Eye (tissue), 1 donor: Measurements from ENCODE around the gene CNBP.
"Not testable (repeated sequence)": the region's sequence is repeated elsewhere in the genome, so short reads cannot be mapped to it uniquely, and the experiment has no call there.

Experiments
- DNase-seq: peaks from one replicate; pipeline ENCODE4 v3.0.0-alpha.2; 2015

The CNBP gene

GRCh38 chr3:129184784-129185542 is 1.3 kb upstream of the CNBP start:
- DNase-seq = not testable (repeated sequence)

GRCh38 chr3:129184396-129184657 is 631 bp upstream of the CNBP start:
- DNase-seq = no peak

GRCh38 chr3:129182390-129183185 is 1.1 kb downstream of the CNBP start:
- DNase-seq = peak; percentile 51

- no peak for DNase-seq
Observed at GRCh38 chr3:129181819-129182218, 1.9 kb downstream of the CNBP start.

- no peak for DNase-seq
Observed at GRCh38 chr3:129180461-129180860, 3.2 kb downstream of the CNBP start.

- DNase-seq = no peak
Observed at GRCh38 chr3:129176051-129176450, 7.6 kb downstream of the CNBP start.

GRCh38 chr3:129173725-129174124 is 10.0 kb downstream of the CNBP start:
- no peak for DNase-seq

GRCh38 chr3:129173206-129173605 is 10.5 kb downstream of the CNBP start:
- no peak for DNase-seq

- no peak for DNase-seq
Observed at GRCh38 chr3:129166579-129167332, 16.9 kb downstream of the CNBP start.

GRCh38 chr3:129165594-129165993 is 18.1 kb downstream of the CNBP start:
- DNase-seq = not testable (repeated sequence)

- DNase-seq = no peak
Observed at GRCh38 chr3:129164500-129164899, 19.2 kb downstream of the CNBP start.

- DNase-seq = no peak
Observed at GRCh38 chr3:129162729-129163579, 20.7 kb downstream of the CNBP start.

GRCh38 chr3:129161860-129162271 is 21.8 kb downstream of the CNBP start:
- DNase-seq = no peak

- peak; percentile 99 for DNase-seq
Observed at GRCh38 chr3:129160891-129161859, 22.5 kb downstream of the CNBP start, which contains the start of gene ISY1. Gene ISY1 (minus strand): TSS chr3:129161063. CDS start chr3:129160975, 88 bp downstream.

- DNase-seq = no peak
Observed at GRCh38 chr3:129144786-129145185, 38.9 kb downstream of the CNBP start.

GRCh38 chr3:129141011-129141410 is 42.7 kb downstream of the CNBP start:
- DNase-seq = not testable (repeated sequence)

GRCh38 chr3:129139911-129140310 is 43.8 kb downstream of the CNBP start:
- DNase-seq = no peak

GRCh38 chr3:129136275-129136674 is 47.4 kb downstream of the CNBP start:
- DNase-seq = not testable (repeated sequence)

GRCh38 chr3:129132097-129132866 is 51.4 kb downstream of the CNBP start:
- DNase-seq = no peak

- DNase-seq = no peak
Observed at GRCh38 chr3:129131465-129132088, 52.1 kb downstream of the CNBP start.
